Stomach (tissue), 4 donors: ENCODE measurements around the gene NDOR1.

Source experiments
- EP300 ChIP-seq: sonication (generic); formaldehyde crosslinking; IDR thresholded peaks from one replicate; pipeline ENCODE4 v1.6.1; 2017; ENCODE audit warnings: antibody characterized with exemption
- POLR2A ChIP-seq, 4 donors: fragments of 450-650 bp; IDR thresholded peaks; one replicate each; pipeline ENCODE4 v1.6.1; 2016; ENCODE audit warnings: antibody characterized with exemption in 4 of 4, control low read depth in 2 of 4, mild to moderate bottlenecking in 1 of 4, moderate library complexity in 1 of 4
- POLR2AphosphoS5 ChIP-seq, 3 donors: sonication (generic); formaldehyde crosslinking; IDR thresholded peaks; one replicate each; pipeline ENCODE4 v1.6.1; 2016; ENCODE audit warnings: antibody characterized with exemption in 3 of 3
- TF ChIP-seq, protein P1 (sequence below), 7 experiments: fragments of 450-650 bp in 4 of 7; fragments of 200-600 bp in 3 of 7; sonication (generic) in 3 of 7; IDR thresholded peaks; one replicate each; pipeline ENCODE4 v1.5.1; 2016 to 2019; ENCODE audit warnings: antibody characterized with exemption in 7 of 7, control low read depth in 2 of 7, mild to moderate bottlenecking in 1 of 7

DNA sequence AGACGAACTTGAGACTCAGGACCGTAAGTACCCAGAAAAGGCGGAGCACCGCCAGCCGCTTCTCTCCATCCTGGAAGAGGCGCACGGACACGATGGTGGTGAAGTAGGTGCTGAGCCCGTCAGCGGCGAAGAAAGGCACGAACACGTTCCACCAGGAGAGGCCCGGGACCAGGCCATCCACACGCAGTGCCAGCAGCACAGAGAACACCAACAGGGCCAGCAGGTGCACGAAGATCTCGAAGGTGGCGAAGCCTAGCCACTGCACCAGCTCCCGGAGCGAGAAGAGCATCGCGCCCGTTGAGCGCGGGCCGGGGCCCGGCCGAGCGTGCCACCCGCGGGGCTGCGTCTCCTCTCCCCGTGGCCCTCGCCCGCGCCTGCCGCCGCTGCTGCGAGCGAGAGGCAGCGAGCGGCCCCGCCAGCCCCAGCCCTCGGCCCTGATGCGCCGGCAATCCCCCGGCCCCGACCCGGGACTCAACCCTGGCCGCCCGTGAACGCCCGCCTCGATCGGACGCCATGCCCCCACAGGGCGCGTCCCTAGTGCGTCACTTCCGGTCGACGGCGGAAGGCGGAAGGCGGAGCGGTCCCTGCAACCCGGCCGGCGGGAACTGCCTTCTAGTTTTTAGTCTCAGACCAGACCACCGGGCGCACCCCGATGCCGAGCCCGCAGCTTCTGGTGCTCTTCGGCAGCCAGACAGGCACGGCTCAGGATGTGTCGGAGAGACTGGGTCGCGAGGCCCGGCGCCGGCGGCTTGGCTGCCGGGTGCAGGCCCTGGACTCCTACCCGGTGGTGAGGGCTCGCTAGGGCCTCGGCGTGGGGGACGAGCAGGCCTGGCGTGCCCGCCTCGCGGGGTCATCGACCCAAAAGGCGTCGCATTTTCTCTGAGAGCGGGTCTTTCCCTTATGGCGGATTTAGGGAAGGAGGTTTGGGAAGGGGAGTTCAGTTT lies at the start of gene NDOR1, which contains the start of gene TMEM203:
- TF ChIP-seq, protein P1, sequence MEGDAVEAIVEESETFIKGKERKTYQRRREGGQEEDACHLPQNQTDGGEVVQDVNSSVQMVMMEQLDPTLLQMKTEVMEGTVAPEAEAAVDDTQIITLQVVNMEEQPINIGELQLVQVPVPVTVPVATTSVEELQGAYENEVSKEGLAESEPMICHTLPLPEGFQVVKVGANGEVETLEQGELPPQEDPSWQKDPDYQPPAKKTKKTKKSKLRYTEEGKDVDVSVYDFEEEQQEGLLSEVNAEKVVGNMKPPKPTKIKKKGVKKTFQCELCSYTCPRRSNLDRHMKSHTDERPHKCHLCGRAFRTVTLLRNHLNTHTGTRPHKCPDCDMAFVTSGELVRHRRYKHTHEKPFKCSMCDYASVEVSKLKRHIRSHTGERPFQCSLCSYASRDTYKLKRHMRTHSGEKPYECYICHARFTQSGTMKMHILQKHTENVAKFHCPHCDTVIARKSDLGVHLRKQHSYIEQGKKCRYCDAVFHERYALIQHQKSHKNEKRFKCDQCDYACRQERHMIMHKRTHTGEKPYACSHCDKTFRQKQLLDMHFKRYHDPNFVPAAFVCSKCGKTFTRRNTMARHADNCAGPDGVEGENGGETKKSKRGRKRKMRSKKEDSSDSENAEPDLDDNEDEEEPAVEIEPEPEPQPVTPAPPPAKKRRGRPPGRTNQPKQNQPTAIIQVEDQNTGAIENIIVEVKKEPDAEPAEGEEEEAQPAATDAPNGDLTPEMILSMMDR (IDR thresholded peaks at IDR 0.05), result no peak
- TF ChIP-seq POLR2A (IDR thresholded peaks at IDR 0.05) (peak in 1 of 4 donors; percentile 43), POLR2AphosphoS5 (IDR thresholded peaks at IDR 0.05) (peak; percentile 91 to 98 (median 96)), EP300 (no peak)
